HG02763 (cell line): ENCODE measurements around the gene KATNB1.
"Not testable (repeated sequence)": the region's sequence is repeated elsewhere in the genome, so short reads cannot be mapped to it uniquely, and the experiment has no call there.

ENCODE experiments used
- ATAC-seq: cut with Tn5 transposase; IDR thresholded peaks from one replicate; pipeline ENCODE4 v1.9.1; 2021; ENCODE audit warnings: mild to moderate bottlenecking, moderate library complexity; ENCODE audit not compliant: unreplicated experiment

Gene KATNB1

GRCh38 chr16:57786632-57787518 is 51.3 kb downstream of the KATNB1 start:
- no peak for ATAC-seq

DNA sequence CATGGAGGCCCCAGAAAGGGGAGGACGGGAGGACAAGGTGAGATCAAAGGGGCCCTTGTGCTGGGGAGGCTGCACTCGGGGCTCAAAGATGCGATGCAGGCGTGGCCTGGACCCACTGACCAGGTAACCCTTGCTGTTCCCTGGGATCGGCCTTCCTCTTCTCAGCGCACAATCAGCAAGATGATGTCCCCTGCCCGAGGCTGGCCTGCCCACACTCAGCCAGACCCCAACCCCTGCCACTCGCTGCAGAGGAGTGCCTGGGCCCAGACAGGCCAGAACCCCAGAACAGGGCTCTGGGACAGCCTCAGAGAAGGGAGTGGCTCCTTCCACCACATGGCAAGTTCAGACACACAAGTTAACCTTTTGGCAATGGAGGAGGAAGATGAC is 51.9 kb downstream of the KATNB1 start:
- ATAC-seq: no peak

DNA sequence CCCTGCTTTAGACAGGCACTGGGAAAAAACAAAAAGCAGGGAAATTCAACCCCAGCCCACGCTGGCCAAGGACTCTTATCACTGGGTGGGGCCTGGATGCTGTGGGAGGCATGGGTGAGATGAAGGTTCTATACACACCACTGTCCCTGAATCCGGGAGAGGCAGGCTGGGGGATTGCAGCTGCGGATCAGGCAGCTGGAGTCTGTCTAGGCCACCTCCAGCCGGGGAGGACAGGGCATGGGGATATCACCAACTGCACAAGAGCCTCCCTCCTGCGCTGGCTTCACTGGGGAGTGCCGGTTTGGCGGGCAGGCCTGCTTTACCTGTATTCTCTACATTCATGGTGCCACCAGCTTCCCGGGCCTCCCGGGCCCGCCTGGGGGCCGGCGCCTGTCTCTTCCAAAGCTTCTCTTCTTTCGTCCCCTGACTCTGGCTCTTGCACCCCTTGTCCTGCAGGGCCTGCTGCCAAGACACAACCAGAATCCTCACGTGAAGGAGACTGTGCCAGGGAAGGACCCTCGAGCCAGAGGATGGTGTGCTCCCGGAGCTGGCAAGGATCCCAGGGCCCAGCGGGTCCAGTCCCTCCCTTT is 52.8 kb downstream of the KATNB1 start:
- no peak for ATAC-seq

DNA sequence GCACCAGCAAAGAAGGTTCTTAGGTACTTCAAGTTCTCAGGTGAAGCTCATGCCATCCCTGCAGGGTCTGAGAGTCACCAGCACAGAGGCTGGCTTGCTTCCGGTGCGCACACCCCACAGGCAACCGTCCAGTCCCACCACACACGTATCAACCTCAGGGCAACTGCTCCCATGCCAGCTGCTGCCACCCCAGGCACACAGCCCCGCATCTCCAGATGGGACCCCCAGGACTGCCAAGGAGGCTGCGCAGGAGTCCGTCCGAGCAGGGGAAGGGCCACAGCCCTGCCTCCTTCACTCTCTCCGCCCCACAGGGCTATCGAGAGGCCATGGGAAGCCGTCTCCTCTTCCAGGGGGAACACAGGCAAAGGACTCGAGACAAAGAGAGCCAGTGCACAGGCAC is 53.4 kb downstream of the KATNB1 start:
- ATAC-seq: no peak

GRCh38 chr16:57791195-57791892 is 55.8 kb downstream of the KATNB1 start:
- no peak for ATAC-seq

DNA sequence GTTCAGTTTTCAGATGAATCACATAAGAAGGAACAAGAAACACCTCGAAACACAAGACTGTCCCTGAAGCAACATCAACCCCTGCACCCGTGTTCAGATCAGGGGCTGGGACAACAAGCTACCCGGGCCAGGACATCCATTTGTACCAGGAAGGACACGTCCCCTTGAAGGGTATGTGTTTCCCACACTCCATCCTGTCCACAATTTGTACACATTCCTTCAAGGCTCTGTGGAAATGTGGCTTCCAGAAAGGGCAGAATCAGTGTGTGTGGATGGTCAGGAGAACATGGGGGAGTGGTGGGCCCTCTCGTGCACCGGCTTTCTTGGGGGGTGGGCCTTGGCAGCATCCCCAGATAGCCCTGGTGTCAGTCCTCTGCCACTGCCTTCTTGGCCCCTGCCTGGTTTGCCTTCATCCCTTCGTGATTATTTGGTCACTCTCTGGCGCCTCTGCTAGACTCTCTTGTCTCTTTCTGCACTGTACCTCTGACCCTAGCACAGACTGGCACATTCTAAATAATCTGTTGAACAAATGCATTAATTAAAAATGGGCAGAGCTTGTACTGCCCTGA is 56.4 kb downstream of the KATNB1 start:
- ATAC-seq: no peak

DNA sequence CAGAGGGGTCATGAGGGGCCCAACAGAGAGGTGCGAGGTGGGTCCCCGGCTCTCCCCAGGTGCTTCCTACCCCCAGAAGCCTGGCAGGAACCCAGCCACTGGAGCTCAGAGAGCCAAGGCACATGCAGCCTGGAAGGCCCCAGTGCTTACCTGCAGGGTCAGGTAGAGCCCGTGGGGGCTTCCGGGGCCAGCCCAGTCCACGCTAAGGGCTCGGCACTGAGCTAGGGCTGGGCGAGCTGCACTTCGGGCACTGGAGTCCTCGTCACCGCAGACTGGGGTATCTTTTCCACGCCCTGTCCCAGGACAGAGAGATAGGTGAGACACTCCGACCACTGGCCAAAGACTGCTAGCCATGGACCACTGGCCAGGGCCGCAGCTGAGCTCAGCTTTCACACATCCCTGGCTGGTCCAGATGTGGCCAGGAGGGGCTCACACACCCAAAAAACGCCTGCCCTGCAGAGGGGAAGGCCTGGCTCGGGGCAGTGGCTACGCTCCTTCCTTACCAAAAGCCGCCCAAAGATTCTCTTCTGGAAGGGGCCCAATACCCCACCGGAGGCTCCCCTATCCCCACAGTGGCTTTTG is 59.4 kb downstream of the KATNB1 start:
- ATAC-seq: no peak

DNA sequence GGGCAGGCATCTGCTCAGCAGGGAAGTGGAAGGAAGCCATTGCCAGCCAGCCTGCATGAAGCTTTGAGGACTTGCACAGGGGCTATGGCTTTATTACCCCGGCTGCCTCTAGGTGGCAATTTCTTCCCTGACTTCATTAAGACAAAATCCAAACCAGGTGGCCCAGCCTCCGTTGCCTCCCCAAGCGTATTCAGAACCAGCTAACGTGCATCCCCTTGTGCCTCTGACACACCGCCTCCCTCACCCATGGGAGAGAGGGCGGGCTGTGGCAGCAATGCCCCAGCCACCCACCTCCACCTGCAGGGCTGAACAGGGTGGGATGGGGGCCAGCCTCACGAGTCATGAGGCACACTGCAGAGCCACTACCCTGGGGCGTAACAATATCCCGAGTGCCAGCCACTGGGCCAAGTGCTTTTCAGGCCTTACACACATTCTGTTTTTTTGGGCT is 59.9 kb downstream of the KATNB1 start:
- ATAC-seq: no peak

GRCh38 chr16:57796014-57796413 is 60.4 kb downstream of the KATNB1 start:
- ATAC-seq: not testable (repeated sequence)

DNA sequence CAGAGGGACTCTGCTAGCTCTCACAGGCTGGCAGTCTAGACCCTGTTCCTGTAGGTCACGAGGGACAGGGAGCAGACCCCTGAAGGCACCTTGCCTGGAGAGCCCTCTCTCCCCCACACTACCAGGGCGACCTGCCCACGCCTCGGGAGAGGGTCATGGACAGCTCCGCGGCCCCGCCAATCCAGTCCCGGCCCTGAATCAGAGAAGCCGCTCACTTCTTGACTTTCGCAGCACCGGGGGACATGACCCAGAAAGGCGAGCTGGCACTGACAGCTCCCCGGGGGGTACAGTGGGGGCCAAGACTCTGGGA is 61.6 kb downstream of the KATNB1 start:
- no peak for ATAC-seq

DNA sequence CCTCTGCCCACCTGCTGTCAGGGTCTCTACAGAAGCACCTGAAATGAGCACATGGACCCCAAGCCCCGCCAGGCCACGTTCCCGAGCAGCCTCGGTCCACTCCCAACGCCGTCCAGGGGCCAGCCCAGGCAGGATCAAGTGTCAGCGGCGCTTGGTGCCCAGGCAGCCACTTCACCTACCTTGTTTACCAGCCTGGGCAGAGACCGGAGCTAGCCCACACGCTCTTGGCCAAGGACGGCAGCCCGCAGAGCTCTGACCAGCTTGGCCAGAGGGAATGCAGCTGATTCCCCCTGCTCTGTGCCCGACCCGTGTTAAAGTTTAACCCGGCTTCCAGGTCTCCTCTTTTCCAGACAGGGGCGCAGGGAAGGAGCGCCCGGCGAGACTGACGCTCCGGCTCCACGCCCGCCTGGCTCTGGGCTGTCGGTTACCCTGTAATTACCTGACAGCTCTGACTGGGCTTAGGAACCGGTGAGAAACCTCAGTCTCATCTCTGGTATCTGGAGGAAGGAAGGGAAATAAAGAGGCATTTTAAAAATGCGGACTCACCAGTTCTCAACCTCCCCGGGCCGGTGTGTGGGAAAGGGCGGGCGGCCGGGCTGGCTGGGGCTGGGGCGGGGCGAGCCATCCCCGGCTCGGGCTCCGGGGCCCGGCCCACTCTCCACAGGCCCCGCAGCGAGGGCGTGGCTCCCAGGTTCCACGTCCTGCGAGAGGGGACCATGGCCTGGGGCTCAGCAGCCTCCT is 62.1 kb downstream of the KATNB1 start:
- ATAC-seq: no peak

- ATAC-seq: no peak
Measured at GRCh38 chr16:57798267-57798810, 62.8 kb downstream of the KATNB1 start.

GRCh38 chr16:57798953-57799599 is 63.5 kb downstream of the KATNB1 start:
- ATAC-seq: no peak

DNA sequence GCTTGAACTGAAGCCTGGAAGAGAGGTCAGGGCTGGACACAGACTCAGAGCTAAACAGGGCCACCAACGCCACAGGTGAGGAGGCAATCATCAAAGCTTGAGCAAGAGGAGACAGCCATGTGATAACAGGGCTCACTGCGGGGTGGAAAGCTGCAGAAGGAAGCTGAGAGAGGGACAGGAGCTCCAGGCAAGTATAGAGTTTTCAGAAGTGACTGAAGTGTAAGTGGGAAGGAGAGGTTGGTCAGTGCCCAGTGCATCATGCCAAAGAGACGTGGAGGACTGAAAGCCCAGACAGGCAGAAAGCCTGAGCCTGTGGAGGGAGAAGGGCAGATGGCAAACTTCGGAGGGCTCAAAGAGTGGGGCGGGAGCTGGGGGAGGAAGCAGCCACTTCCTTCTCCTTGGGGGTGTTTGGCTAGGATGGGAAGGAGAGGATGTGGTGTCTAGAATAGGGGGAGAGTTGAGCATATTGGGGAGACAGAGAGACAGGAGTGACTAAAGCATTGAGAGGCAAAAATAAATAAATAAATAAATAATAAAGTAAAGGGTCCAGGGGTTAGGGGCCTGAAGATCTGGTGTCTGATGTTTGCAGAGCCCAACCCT is 64.1 kb downstream of the KATNB1 start:
- no peak for ATAC-seq

DNA sequence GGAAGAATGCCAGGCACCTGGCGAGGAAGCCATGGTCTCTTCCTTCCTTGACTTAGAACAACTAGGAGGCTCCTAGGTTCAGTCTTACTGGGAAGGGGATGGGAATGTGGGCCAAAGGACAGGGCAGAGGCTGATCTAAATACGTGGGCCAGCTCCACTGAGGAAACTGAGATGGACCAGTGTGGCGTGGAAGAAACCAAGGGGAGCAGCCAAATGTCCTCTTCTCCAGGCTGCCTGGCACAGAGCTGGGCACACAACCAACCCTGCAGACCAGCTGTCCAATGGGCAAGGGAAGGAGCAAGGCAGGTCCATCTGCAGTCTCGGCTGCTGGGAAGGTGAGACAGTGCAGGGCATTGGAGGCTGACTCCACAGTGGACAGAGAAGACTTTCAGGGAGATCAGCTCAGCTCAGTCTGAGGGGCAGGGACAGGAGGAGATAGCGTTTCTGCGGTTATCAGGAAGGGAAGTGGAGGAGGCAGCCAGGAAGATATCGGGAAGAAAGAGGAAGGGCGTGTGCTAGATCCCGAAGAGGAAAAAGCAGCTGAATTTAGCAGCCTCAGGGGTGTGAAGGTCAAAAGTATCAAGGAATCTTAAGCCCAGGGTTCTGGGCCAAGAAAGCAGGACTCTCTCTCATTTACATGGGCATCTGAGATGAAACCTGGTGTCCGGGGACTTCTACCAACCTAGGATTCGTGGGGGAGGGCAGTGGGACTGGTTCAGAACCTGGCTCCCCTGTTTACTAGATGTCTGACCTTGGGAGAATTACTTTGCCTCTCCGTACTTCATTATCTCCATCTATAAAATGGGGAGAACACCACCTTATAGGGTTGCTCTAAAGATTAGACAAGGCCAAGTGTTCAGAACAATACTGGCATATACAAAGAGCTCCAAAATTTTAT is 64.9 kb downstream of the KATNB1 start:
- no peak for ATAC-seq

GRCh38 chr16:57801098-57801808 is 65.7 kb downstream of the KATNB1 start:
- ATAC-seq: no peak

DNA sequence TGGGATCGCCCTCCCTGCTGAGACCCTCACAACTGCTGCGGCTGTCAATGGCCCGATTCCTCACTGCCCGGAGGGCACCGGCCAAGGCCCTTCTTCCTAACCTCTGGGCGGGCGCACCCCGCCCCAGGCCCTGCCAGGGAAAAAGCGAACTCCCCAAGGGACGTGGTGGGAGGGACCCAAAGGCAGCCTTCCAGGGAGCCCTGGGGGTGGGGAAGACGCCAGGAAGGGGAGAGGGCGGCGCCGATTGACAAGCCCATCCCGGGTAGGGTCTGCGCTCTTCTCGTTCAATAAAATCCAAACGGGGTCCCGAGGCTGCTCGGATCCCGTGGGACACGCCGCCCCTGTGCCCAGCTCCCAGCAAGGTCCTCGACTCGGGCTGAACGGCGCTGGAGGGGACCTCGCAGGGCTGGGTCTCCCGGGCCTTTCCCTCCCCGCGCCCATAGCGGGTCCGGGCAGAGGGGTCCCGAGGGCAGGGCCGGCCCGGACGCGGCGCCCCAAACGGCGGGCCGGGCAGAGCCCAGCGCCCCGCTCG is 66.3 kb downstream of the KATNB1 start:
- no peak for ATAC-seq
